SU-DHL-6 (cell line): ENCODE data around the gene CADM2.

Experiments
- H2AFZ ChIP-seq: fragments of 200-600 bp; sonication (generic); 2 replicates; pipeline ENCODE4 v1.6.1; 2014; ENCODE audit warnings: low read depth, mild to moderate bottlenecking, moderate library complexity, mixed read lengths, antibody characterized with exemption, low read length; ENCODE audit not compliant: severe bottlenecking
- H3F3A ChIP-seq: fragments of 200-600 bp; shearing (Covaris generic); 2 replicates; pipeline ENCODE4 v1.6.0; 2016; ENCODE audit warnings: antibody characterized with exemption, mild to moderate bottlenecking; ENCODE audit not compliant: insufficient read depth
- H3K27ac ChIP-seq: fragments of 200-600 bp; sonication (generic); 2 replicates; pipeline ENCODE4 v1.5.1; 2016; ENCODE audit warnings: low read depth, mild to moderate bottlenecking, low read length, moderate library complexity, mixed read lengths
- H3K27me3 ChIP-seq: fragments of 200-600 bp; sonication (generic), shearing (Covaris generic); 2 replicates; pipeline ENCODE4 v1.6.0; 2014; ENCODE audit warnings: mild to moderate bottlenecking, low read length
- H3K36me3 ChIP-seq: fragments of 200-600 bp; sonication (generic); 2 replicates; pipeline ENCODE4 v1.6.1; 2014; ENCODE audit warnings: mild to moderate bottlenecking, low read length, mixed read lengths
- H3K4me2 ChIP-seq: fragments of 300-600, 200-600 bp; shearing (Covaris generic), sonication (generic); 2 replicates; pipeline ENCODE4 v1.6.0; 2014; ENCODE audit warnings: low read length, low read depth, mild to moderate bottlenecking; ENCODE audit not compliant: poor library complexity, severe bottlenecking
- H3K4me3 ChIP-seq: fragments of 200-600 bp; sonication (generic); 2 replicates; pipeline ENCODE4 v1.5.1; 2014; ENCODE audit warnings: antibody characterized with exemption, low read length, mild to moderate bottlenecking, mixed read lengths; ENCODE audit not compliant: insufficient read depth, poor library complexity, severe bottlenecking
- H3K79me2 ChIP-seq: fragments of 200-600 bp; sonication (generic); 2 replicates; pipeline ENCODE4 v1.6.1; 2014; ENCODE audit warnings: mild to moderate bottlenecking, low read length, moderate library complexity; ENCODE audit not compliant: insufficient read depth
- H3K9ac ChIP-seq: fragments of 200-600 bp; sonication (generic); 2 replicates; pipeline ENCODE4 v1.7.0; 2014; ENCODE audit warnings: mild to moderate bottlenecking, low read length
- H3K9me2 ChIP-seq: fragments of 200-600 bp; sonication (generic); replicated peaks from 2 replicates; pipeline ENCODE4 v1.6.1; 2014; ENCODE audit warnings: low read length; ENCODE audit not compliant: insufficient read depth
- H3K9me3 ChIP-seq: fragments of 200-600 bp; sonication (generic); 2 replicates; pipeline ENCODE4 v1.6.1; 2014; ENCODE audit warnings: low read length, mixed read lengths; ENCODE audit not compliant: insufficient read depth
- H4K20me1 ChIP-seq: fragments of 200-600 bp; sonication (generic); 2 replicates; pipeline ENCODE4 v1.6.1; 2014; ENCODE audit warnings: low read depth, mild to moderate bottlenecking, antibody characterized with exemption, low read length, moderate library complexity, mixed read lengths
- EZH2phosphoT487 ChIP-seq: fragments of 200-600 bp; sonication (generic), shearing (Covaris generic); conservative IDR thresholded peaks from 2 replicates; pipeline ENCODE4 v1.6.1; 2018; ENCODE audit warnings: mild to moderate bottlenecking, antibody characterized with exemption, low read length, moderate library complexity, mixed read lengths
- TF ChIP-seq, protein P1 (sequence below): fragments of 200-600 bp; sonication (generic); IDR thresholded peaks from one replicate; pipeline ENCODE4 v1.5.1; 2017; ENCODE audit warnings: antibody characterized with exemption, mild to moderate bottlenecking, low read length, moderate library complexity; ENCODE audit not compliant: insufficient read depth, poor library complexity, severe bottlenecking

Gene CADM2

DNA sequence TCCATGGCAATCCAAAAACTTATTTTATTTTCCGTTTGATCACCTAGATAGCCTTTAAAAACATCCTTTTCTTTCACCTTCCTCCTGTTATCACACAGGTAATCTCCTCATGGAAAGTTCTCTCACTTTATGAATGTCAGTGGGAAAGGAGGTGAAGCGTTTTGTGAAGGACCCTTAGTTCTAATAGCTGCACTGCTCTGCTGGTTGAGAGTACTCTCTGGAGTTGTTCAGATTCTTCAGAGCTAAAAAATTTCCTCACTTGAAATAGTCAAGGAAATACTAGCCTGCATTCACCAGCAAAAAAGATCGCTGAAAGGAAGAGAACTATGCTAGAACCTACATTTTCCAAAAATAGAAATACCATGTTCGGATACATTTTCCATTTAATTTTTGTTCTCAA, 1097.2 kb downstream of the CADM2 start:
- Histone ChIP-seq H3F3A (no peaks in the 10 kb centered on the region), H3K27ac (no peak overlapping the region), H3K9me3 (no peaks in the 10 kb centered on the region), H3K79me2 (no peaks in the 10 kb centered on the region), H3K9ac (no peak overlapping the region), H3K27me3 (no peaks in the 10 kb centered on the region), H3K4me3 (no peak overlapping the region), H3K36me3 (no peaks in the 10 kb centered on the region), H3K9me2 (no peaks in the 10 kb centered on the region), H4K20me1 (no peaks in the 10 kb centered on the region), H3K4me2 (no peak overlapping the region), H2AFZ (no peak overlapping the region)
- no peak for TF ChIP-seq EZH2phosphoT487
- TF ChIP-seq, protein P1, sequence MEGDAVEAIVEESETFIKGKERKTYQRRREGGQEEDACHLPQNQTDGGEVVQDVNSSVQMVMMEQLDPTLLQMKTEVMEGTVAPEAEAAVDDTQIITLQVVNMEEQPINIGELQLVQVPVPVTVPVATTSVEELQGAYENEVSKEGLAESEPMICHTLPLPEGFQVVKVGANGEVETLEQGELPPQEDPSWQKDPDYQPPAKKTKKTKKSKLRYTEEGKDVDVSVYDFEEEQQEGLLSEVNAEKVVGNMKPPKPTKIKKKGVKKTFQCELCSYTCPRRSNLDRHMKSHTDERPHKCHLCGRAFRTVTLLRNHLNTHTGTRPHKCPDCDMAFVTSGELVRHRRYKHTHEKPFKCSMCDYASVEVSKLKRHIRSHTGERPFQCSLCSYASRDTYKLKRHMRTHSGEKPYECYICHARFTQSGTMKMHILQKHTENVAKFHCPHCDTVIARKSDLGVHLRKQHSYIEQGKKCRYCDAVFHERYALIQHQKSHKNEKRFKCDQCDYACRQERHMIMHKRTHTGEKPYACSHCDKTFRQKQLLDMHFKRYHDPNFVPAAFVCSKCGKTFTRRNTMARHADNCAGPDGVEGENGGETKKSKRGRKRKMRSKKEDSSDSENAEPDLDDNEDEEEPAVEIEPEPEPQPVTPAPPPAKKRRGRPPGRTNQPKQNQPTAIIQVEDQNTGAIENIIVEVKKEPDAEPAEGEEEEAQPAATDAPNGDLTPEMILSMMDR = no peak

DNA sequence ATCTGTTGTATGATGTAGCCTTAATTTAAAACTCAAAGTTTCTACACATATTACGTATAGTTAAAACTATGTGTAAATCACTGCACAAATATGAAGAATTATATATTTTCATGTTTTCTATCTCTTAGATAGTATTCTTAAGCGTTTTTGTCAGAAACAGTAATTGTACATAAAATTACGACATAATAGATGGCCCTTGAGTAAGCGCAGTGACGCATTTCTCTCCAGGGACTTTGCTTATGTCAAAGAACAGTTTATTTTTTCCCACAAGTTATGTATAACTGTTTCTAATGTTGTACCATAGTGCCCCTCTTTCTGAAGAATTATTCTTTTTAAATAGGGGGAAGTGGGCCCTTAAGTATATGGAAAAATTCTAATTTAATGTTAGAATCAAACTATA, 1098.2 kb downstream of the CADM2 start:
- H3K9me3 ChIP-seq = no peaks in the 10 kb centered on the region
- no peak overlapping the region for H3K27ac ChIP-seq
- no peaks in the 10 kb centered on the region for H3K27me3 ChIP-seq
- H2AFZ ChIP-seq = no peak overlapping the region
- H3K9ac ChIP-seq = no peak overlapping the region
- no peaks in the 10 kb centered on the region for H3K9me2 ChIP-seq
- H3K79me2 ChIP-seq = no peaks in the 10 kb centered on the region
- TF ChIP-seq, protein P1 = no peak
- no peak for TF ChIP-seq EZH2phosphoT487
- no peaks in the 10 kb centered on the region for H4K20me1 ChIP-seq
- H3K4me3 ChIP-seq = no peak overlapping the region
- no peaks in the 10 kb centered on the region for H3K36me3 ChIP-seq
- no peak overlapping the region for H3K4me2 ChIP-seq
- no peaks in the 10 kb centered on the region for H3F3A ChIP-seq

DNA sequence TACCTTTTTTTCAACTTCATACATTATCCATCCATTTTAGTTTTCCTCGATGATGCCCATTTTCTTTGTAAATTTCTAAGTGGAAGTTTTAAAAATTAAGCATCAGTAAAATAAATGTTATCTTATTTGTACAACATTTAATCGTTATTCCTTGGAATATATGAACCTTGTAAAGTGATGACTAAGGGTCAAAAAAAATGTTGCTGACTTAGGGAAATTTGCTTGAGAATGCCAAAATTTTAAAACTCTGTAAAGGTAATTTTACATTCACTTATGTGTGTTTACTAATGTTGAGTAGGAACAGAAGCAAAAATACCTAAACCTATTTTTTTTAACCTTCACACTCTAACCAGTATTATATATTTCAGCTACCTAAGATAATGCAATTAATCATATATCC, 1115.0 kb downstream of the CADM2 start:
- Histone ChIP-seq H3K36me3 (no peaks in the 10 kb centered on the region), H3K4me2 (no peak overlapping the region), H3K27ac (no peak overlapping the region), H3K79me2 (no peaks in the 10 kb centered on the region), H4K20me1 (no peaks in the 10 kb centered on the region), H3F3A (no peaks in the 10 kb centered on the region), H3K9ac (no peak overlapping the region), H3K9me3 (no peaks in the 10 kb centered on the region), H2AFZ (no peak overlapping the region), H3K4me3 (no peak overlapping the region), H3K27me3 (no peaks in the 10 kb centered on the region), H3K9me2 (no peaks in the 10 kb centered on the region)
- no peak for TF ChIP-seq EZH2phosphoT487
- TF ChIP-seq, protein P1 = no peak
